CD4-positive, alpha-beta T cell treated with Interleukin-12 subunit alpha and Interleukin-12 subunit beta, for 1 hour (primary cell): ENCODE data around the gene SLFN13.
"Not testable (repeated sequence)": the region's sequence is repeated elsewhere in the genome, so short reads cannot be mapped to it uniquely, and the experiment has no call there.

Source experiments
- DNase-seq: peaks from one replicate; pipeline ENCODE4 v3.0.0-alpha.2; 2020

Gene SLFN13

DNA sequence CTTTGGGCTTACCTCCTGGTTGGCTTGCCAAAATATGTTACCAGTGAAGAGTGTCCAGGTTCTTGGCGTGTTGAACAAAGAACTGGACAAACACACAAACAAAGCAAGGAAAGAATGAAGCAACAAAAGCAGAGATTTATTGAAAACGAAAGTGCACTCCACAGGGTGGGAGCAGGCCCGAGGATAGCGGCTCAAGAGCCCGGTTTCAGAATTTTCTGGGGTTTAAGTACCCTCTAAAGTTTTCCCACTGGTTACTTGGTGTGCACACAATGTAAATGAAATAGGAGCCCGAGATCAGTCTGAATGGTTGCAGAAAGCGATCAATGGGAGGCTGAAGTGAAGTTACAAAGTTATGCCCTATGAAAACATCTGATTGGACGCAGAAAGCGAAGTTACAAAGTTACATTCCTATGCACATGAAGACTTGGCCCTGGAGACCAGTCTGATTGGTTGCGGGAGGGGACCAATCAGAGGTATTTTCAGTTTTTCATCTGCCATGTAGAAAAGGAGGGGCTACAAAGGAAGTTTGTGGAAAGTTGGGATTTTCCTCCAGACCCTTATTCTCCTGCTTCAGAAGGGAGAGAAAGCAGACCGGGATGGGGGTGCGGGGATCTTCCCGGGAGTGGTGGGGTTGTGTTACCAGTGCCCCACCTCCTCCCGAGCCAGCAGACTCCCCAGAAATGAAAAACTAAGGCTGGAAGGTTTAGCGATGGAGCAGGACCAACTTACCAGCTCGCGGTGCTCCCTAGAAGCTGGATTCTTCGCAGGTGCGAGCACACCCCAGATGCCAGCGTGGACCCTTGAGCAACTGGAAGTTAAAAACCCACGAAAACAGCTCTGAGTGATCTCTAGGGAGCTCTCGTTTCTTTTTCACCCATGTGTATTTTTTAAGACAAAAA lies 16.1 kb downstream of the SLFN13 start, which contains the start of gene SLFN12:
TSS of gene SLFN12 (minus strand) at position 325 of the 899 bp plus-strand sequence. CDS start 9,472 bp downstream, outside the sequence.
- peak; percentile 81 for DNase-seq

DNA sequence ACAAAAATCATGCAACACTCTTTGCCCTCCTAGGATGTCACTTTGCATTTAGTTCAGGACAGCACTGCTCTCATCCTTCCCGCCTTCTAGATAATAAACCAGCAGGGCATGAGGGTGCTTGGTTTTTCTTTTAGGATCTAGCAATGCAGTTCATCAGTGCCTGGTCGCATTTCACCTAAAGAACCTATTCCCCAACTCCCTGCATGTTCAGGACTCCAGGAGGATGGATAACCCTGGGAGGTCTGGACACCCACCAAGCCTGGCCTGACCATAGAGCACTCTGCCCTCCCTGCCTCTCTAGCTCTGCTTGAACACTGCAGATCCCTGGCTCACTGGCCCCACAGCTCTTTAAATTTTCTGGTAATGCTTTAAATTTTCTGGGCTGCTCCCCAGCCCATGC lies 18.9 kb downstream of the SLFN13 start:
- no peak for DNase-seq

DNA sequence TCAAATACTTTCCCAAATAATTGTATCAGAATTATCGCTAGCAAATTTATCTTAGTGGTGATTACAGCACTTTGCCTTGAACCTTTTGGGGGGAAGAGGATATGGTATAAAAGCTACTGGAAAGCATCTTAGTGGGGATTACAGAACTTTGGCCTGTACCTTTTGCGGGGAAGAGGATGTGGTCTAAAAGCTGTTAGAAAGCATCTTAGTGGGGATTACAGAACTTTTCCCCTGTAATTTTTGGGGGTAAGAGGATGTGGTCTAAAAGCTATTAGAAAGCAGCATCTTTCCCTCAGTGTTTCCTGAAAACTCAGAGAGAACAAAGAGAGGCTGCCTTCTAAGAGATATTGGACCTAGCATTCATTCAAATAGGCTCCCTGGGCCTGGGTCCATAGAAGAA lies 20.3 kb downstream of the SLFN13 start:
- no peak for DNase-seq

DNA sequence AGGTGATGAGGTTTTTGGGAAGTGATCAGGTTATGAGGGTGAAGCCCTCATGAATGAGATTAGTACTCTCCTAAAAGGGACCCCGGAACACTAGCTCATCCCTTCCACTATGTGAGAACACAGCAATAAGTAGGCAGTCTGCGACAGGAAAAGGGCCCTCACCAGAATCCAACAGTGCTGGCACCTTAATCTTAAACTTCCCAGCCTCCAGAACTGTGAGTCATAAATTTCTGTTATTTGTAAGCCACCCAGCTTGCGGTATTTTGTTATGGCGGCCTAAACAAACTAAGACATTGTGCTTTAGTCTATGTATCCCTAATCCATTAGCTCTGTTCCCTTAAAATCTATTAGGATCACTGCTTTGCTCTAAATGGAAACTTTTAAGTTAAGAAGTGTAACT lies 24.8 kb downstream of the SLFN13 start:
- DNase-seq: no peak

DNA sequence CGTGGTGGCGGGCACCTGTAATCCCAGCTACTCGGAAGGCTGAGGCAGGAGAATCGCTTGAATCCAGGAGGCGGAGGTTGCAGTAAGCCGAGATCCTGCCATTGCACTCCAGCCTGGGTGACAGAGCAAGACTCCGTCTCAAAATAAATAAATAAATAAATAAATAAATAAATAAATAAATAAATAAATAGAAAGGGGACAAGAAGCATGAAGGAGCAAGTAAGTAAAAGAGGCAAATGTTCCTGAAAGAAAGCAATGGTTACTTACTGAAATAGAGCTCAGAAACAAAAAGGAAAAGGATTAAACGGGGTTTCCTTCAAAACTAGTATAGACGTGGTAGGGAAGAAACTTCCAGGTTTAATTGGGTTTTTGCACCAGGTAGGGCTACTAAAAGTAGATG lies 27.5 kb downstream of the SLFN13 start:
- not testable (repeated sequence) for DNase-seq

DNA sequence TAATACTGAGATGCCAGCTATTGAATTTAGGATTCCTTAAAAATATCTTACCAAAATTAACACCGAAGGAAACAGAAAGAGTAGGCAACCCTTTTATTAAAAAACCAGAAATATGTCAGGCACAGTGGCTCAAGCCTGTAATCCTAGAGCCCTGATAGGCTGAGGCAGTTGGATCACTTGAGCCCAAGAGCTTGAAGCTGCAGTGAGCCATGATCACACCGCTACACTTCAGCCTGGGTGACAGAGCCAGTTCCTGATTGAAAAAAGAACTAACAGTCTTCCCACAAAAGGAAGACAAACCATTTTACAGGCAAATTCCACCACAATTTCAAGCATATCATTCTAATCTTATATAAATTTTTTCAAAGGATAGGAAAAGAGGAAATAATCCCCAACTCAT lies 31.9 kb downstream of the SLFN13 start:
- DNase-seq: no peak

DNA sequence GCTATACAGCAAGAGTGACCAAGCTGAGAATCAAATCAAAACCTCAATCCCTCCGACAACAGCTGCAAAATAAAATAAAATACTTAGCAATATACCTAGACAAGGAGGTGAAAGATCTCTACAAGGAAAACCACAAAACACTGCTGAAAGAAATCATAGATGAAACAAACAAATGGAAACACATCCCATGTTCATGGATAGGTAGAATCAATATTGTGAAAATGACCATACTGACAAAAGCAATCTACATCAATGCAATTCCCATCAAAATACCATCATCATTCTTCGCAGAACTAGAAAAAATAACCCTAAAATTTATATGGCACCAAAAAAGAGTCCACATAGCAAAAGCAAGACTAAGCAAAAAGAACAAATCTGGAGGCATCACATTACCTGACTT lies 33.9 kb downstream of the SLFN13 start:
- DNase-seq: not testable (repeated sequence)

DNA sequence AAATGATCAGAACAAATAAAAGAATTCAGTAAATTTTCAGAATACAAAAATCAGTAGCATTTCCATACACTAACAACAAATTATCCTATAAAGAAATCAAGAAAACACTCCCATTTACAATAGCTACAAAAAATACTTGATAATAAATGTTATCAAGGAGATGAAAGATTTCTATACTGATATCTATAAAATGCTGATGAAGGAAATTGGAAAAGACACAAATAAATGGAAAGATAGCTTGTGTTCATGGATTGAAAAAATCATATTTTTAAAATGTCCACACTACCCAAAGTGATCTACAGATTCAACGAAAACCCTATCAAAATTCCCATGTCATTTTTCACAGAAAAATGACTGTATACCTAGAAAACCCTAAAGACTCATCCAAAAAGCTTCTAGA lies 34.3 kb downstream of the SLFN13 start:
- DNase-seq: no peak

DNA sequence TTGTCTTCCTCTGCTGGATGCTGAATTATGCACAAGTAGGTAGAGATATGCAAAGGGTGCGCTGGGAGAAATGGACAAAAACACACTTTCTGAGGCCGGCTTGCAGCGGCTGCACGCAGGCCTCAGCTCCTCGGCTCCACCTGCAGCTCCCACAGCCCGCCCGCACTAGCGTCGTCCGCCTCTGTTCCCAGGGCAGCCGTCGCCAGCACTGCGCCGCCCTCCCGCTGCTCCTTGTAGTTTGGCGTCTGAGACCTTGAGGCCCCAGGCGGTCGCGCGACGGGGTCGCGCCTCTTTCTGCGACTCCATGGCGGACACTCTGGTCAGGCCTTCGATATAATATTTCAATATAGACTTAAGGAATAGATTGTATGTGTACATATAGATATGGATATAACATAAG lies 41.0 kb downstream of the SLFN13 start:
- no peak for DNase-seq

DNA sequence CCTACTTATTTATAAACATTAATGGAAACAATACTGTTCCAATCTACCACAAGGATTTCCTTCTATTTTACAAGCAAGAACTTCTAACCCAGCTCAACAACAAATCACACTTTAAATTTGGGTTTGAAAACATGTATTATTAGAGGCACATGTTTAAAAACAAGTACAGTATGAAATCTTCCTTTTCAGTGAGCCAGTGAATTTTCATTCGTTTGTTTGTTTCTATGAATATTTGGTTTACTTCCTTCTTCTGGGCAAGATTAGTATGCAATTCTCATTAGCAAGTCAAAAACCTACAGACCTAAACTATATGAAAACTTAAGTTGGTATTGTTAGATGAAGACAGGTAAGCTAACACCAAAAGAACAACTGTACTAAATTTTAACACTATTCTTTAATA lies 42.0 kb downstream of the SLFN13 start:
- DNase-seq: no peak

DNA sequence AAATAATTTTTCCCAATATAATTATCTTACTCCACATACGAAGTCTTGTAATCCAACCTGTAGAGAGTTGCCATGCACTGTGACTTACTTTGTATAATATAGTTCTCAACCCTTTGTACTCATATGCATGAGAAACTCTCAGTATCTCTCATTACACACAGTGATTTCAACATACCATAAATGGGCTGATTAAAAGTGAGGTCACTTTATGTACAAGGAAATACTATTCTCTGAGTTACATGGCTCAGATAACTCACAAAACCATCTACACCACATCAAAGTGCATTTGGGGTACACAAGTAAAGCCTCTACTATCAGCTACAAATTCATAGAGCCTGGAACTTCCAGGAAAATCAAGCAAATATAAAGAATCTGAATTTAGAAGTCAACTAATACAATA lies 44.2 kb downstream of the SLFN13 start:
- peak; percentile 13 for DNase-seq

DNA sequence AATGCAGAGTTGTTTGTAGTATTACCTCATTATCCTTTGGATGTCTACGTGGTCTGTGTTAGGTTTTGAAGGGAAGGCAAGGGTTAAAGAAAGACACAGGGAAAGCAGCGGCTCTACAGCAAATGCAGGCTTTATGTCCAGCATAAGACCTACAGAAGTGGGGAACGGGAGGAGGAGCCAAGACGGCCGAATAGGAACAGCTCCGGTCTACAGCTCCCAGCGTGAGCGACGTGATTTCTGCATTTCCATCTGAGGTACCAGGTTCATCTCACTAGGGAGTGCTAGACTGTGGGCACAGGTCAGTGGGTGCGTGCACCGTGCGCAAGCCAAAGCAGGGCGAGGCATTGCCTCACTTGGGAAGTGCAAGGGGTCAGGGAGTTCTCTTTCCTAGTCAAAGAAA lies 54.8 kb downstream of the SLFN13 start:
- not testable (repeated sequence) for DNase-seq

DNA sequence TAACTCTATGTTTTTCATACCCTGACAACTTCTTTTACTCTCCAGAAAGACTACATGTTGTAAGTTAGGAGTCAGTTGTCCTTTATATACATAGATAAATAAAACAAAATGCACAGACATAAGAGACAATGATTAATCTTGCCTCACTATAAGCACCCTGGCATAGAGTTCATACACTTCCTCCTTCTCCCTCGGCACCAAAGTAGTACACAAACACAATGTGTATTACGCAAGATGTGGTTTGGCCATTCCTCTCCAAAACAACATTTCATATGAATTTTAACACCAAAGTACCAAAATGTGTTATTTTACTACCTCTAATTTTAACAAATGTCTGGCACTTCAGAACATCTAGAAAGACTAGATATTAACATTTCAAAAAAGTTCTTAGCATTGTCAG lies 57.9 kb downstream of the SLFN13 start:
- no peak for DNase-seq

DNA sequence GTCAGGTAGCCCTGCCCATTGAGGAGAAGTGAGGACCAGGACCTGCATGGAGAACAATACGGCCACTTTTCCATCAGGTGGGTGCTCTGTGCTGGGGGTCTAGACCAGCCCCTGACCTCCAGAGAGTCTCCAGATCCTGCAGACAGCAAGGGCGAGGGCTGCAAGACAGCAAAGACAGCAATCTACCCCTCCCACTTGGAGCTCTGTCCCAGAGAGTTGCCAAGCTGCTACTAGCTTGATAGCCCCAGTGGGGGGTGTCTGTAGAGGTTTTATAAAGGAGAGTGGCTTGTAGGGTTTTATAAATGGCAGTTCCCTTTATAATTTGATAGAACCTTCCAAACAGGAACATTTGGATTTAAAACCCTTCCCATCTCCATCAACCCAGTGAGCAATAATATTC lies 58.4 kb downstream of the SLFN13 start:
- no peak for DNase-seq

DNA sequence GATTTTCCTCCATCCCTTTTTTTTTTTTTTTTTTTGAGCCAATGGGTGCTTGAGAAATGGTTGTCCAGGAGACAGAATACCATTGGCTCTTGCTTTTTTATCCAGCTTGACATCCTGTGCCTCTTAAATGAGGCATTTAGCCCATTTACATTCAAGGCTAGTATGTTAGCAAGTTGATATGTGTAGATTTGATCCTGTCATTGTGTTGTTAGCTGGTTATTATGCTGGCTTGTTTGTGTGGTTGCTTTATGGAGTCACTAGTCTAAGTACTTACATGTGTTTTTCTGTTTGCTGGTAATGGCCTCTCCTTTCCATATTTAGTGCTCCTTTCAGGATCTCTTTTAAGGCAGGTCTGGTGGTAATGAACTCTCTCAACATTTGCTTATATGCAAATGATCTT lies 61.1 kb downstream of the SLFN13 start:
- no peak for DNase-seq
